Lung (tissue), 12 donors: ENCODE measurements around the gene CFAP157. TPM values are rescaled to one million over a fixed set of nuclear protein-coding genes. Genes with fewer than 3 reads are reported as not detected.

ENCODE experiments used
- ATAC-seq: fragments of 200-7000 bp; cut with Tn5 transposase; one replicate; pipeline ENCODE4 v1.9.1; 2020; ENCODE audit warnings: moderate number of reproducible peaks; ENCODE audit not compliant: insufficient read depth, low FRiP score
- DNase-seq, 3 donors: peaks; one replicate each; pipeline ENCODE4 v3.0.0-alpha.2; 2013 to 2017
- H3K27ac ChIP-seq, 2 donors: one replicate each; pipeline ENCODE4 v1.5.1; 2013; ENCODE audit warnings: mild to moderate bottlenecking in 2 of 2, moderate library complexity in 2 of 2, control low read depth in 1 of 2, inconsistent platforms in 1 of 2, low read depth in 1 of 2, low read length in 1 of 2
- H3K27me3 ChIP-seq, 3 donors: one replicate each; pipeline ENCODE4 v1.5.1; 2013; ENCODE audit warnings: low read length in 2 of 3; ENCODE audit not compliant: control insufficient read depth in 3 of 3, insufficient read depth in 3 of 3
- H3K36me3 ChIP-seq, 4 donors: one replicate each; pipeline ENCODE4 v1.5.1; 2013; ENCODE audit warnings: low read length in 4 of 4, mild to moderate bottlenecking in 1 of 4, moderate library complexity in 1 of 4; ENCODE audit not compliant: control insufficient read depth in 4 of 4, insufficient read depth in 4 of 4
- H3K4me1 ChIP-seq, 5 donors: one replicate each; pipeline ENCODE4 v1.5.1; 2013; ENCODE audit warnings: low read length in 5 of 5, mild to moderate bottlenecking in 2 of 5, moderate library complexity in 1 of 5; ENCODE audit not compliant: control insufficient read depth in 5 of 5, insufficient read depth in 5 of 5
- H3K4me3 ChIP-seq: one replicate; pipeline ENCODE4 v1.5.1; 2013; ENCODE audit warnings: mild to moderate bottlenecking, control low read depth, moderate library complexity
- H3K9ac ChIP-seq, 2 donors: one replicate each; pipeline ENCODE4 v1.5.1; 2013; ENCODE audit warnings: low read length in 2 of 2, control low read depth in 1 of 2; ENCODE audit not compliant: insufficient read depth in 1 of 2
- H3K9me3 ChIP-seq, 4 donors: one replicate each; pipeline ENCODE4 v1.5.1; 2013; ENCODE audit warnings: low read length in 3 of 4, mild to moderate bottlenecking in 1 of 4, moderate library complexity in 1 of 4; ENCODE audit not compliant: control insufficient read depth in 4 of 4, insufficient read depth in 3 of 4
- WGBS, 2 donors: extraction: QIAGEN DNeasy Blood & Tissue Kit; methylation state at CpG; one replicate each; pipeline ENCODE4 v1.1.7; 2013; 5-methylcytosine and 5-hydroxymethylcytosine counted together
- polyA plus RNA-seq, 2 donors: library from polyadenylated mRNA; stranded (reverse); fragments of 200-250 nt; gene quantifications; one replicate each; pipeline ENCODE4 v1.2.1, GENCODE V29; 2013
- total RNA-seq, 2 donors: library from RNA; depleted of rRNA in 1 of 2; stranded (reverse); fragments of >200 nt in 1 of 2; gene quantifications; one replicate each; pipeline ENCODE4 v1.2.1, GENCODE V29; 2014 to 2021
- TF ChIP-seq, protein P1 (sequence below): IDR thresholded peaks from 2 replicates; pipeline ENCODE4 v1.5.1; 2012; ENCODE audit warnings: mild to moderate bottlenecking; ENCODE audit errors: control extremely low read depth, extremely low read depth
- donor health status: control.
- donor health status: control.
- donor health status: Bipolar disorder and iron deficiency.
- donor health status: healthy.
- donor health status: DM: yes; HTN: yes; CAD: no.

Gene CFAP157
- total and polyA plus RNA-seq, 4 donors, result 14.6 to 40.6 (median 16.1) TPM

DNA sequence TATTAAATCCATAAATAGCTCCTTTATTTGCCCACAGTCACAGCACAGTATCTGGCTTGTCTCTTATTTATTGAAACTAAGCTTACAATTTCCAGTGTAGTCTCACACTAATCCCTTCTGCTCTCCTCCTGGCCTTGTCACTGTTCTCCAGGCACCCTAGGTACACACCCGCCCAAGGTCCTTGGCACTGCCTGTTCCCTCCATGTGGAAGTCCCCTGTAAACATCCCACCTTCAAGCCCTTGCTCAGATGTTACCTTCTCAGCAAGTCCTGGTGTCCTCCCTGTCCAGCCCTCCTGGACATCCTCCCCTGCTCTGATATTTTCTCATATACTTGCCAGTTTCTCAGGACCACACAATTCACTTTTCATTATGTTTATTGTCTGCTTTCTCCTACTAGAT is 44.2 kb upstream of the CFAP157 start:
- H3K9ac ChIP-seq, result no peak overlapping the region
- peaks cover 0 to 2% (median 0%) of the 10 kb centered on the region in 4 donors for H3K9me3 ChIP-seq
- H3K27ac ChIP-seq, result no peak overlapping the region
- ATAC-seq, result no peak
- peaks cover 0 to 8% (median 0%) of the 10 kb centered on the region in 5 donors for H3K4me1 ChIP-seq
- H3K27me3 ChIP-seq, result no peaks in the 10 kb centered on the region
- H3K4me3 ChIP-seq, result no peak overlapping the region
- TF ChIP-seq, protein P1, sequence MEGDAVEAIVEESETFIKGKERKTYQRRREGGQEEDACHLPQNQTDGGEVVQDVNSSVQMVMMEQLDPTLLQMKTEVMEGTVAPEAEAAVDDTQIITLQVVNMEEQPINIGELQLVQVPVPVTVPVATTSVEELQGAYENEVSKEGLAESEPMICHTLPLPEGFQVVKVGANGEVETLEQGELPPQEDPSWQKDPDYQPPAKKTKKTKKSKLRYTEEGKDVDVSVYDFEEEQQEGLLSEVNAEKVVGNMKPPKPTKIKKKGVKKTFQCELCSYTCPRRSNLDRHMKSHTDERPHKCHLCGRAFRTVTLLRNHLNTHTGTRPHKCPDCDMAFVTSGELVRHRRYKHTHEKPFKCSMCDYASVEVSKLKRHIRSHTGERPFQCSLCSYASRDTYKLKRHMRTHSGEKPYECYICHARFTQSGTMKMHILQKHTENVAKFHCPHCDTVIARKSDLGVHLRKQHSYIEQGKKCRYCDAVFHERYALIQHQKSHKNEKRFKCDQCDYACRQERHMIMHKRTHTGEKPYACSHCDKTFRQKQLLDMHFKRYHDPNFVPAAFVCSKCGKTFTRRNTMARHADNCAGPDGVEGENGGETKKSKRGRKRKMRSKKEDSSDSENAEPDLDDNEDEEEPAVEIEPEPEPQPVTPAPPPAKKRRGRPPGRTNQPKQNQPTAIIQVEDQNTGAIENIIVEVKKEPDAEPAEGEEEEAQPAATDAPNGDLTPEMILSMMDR, result no peak
- peaks cover 6 to 37% (median 26%) of the 10 kb centered on the region in 4 donors for H3K36me3 ChIP-seq
- no peak for DNase-seq
- WGBS, 2 donors, result 97 to 100% methylated on average over 1 of the region's 1 CpG

DNA sequence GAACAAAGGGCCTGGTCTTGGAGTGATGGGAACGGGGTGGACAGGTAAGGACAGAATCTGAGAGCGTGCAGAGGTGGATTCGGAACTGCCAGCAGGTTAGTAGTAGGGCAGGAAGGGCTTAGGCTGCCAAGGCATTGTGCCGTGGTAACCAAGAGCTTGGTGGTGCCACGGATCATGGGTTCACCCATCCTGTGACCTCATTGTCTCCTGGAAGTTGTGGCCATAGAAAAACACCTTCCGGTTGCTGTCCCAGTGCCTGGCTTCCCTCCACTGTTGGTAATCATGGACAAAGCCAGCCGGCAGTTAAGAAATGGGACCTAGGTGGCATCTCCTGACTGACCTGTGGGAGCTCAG is 42.5 kb upstream of the CFAP157 start:
- no peak for ATAC-seq
- WGBS, 2 donors, result 82 to 92% methylated on average over 7 of the region's 7 CpGs
- H3K27ac ChIP-seq, result peak overlapping the region in 1 of 2 donors; percentile 60

DNA sequence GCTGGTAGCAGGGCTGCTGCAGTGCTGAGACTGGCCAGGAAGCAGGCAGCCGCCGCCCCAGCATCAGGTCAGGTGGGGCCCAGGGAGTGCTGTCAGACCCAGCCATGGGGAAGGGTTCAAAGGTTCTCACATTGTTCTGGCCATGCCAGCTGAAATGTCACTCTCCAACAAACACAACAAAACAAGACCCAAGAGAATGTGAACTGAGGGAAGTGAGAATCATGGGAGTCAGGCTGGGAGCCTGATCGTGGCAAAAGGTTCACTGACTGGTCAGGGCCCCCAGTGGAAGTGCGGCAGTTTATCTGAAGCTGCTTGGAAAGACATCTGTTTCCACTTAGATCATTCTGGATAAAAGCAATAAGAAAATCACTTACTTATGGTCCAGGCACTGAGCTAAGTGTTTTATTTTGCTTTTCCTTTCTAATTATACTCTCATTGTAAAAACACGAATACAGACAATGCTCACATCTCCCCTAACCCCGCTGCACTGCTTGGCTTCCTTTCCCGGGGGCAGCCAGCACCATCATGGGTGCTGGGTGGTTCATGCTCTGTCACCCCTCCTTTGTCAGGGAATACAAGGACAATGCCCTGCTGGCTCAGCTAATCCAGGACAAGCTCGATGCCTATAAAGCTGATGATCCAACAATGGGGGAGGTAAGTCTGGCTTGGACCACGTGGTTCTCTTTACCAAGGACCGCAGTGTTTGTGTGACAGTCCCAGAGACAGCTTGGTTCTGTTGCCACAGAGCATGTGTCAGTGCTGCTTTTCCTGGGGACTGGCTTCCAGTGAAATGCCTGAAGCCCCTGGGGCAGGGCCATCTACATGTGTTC is 41.9 kb upstream of the CFAP157 start:
- TF ChIP-seq, protein P1, result no peak
- DNase-seq, result no peak
- H3K9ac ChIP-seq, result no peak overlapping the region
- H3K4me3 ChIP-seq, result no peak overlapping the region
- no peaks in the 10 kb centered on the region for H3K27me3 ChIP-seq
- ATAC-seq, result no peak
- peaks cover 10 to 34% (median 24%) of the 10 kb centered on the region in 4 donors for H3K36me3 ChIP-seq
- peaks cover 0 to 8% (median 0%) of the 10 kb centered on the region in 5 donors for H3K4me1 ChIP-seq
- WGBS, 2 donors, result 69 to 83% methylated on average over 10 of the region's 10 CpGs
- H3K27ac ChIP-seq, result peak overlapping the region in 1 of 2 donors; percentile 60
- peaks cover 0 to 2% (median 0%) of the 10 kb centered on the region in 4 donors for H3K9me3 ChIP-seq

More for the DNA sequence above, 42.5 kb upstream of the CFAP157 start:
- Histone ChIP-seq H3K36me3 (peaks cover 6 to 35% (median 27%) of the 10 kb centered on the region in 4 donors), H3K4me1 (peaks cover 0 to 8% (median 0%) of the 10 kb centered on the region in 5 donors), H3K27me3 (no peaks in the 10 kb centered on the region), H3K4me3 (no peak overlapping the region), H3K9me3 (peaks cover 0 to 2% (median 0%) of the 10 kb centered on the region in 4 donors), H3K9ac (no peak overlapping the region)
- TF ChIP-seq, protein P1, result no peak
- no peak for DNase-seq
